Neural cell (in vitro differentiated cells): ENCODE data around the gene PNLIPRP2. TPM values are rescaled to one million over a fixed set of nuclear protein-coding genes. Genes with fewer than 3 reads are reported as not detected.

Source experiments
- H2AFZ ChIP-seq: fragments of 200-600, 300-800 bp; sonication (generic), shearing (Covaris generic); 2 replicates; pipeline ENCODE4 v1.6.0; 2014; ENCODE audit warnings: low read depth, mild to moderate bottlenecking, antibody characterized with exemption, low read length, moderate library complexity
- H3F3A ChIP-seq: fragments of 200-600 bp; shearing (Covaris generic); 2 replicates; pipeline ENCODE4 v1.6.1; 2016; ENCODE audit warnings: mild to moderate bottlenecking, moderate library complexity, mixed read lengths, antibody characterized with exemption, low read length; ENCODE audit not compliant: insufficient read depth, poor library complexity, severe bottlenecking
- H3K27ac ChIP-seq: fragments of 200-600, 300-800 bp; sonication (generic), shearing (Covaris generic); 2 replicates; pipeline ENCODE4 v1.5.1; 2014; ENCODE audit warnings: mild to moderate bottlenecking, low read length, moderate library complexity
- H3K27me3 ChIP-seq: fragments of 300-800, 200-600 bp; sonication (generic), shearing (Covaris generic); 2 replicates; pipeline ENCODE4 v1.6.0; 2014; ENCODE audit warnings: mild to moderate bottlenecking, low read depth, low read length, moderate library complexity; ENCODE audit not compliant: insufficient read depth
- H3K36me3 ChIP-seq: fragments of 300-800, 200-600 bp; sonication (generic), shearing (Covaris generic); 2 replicates; pipeline ENCODE4 v1.5.1; 2014; ENCODE audit warnings: mild to moderate bottlenecking, antibody characterized with exemption, low read length, moderate library complexity; ENCODE audit not compliant: insufficient read depth
- H3K4me2 ChIP-seq: fragments of 300-800, 200-600 bp; sonication (generic), shearing (Covaris generic); 2 replicates; pipeline ENCODE4 v1.6.0; 2014; ENCODE audit warnings: mild to moderate bottlenecking, low read length
- H3K4me3 ChIP-seq: fragments of 300-800, 200-600 bp; sonication (generic), shearing (Covaris generic); 2 replicates; pipeline ENCODE4 v1.5.1; 2014; ENCODE audit warnings: mild to moderate bottlenecking, low read length, moderate library complexity
- H3K79me2 ChIP-seq: fragments of 200-600 bp; shearing (Covaris generic); replicated peaks from 2 replicates; pipeline ENCODE4 v1.6.0; 2014; ENCODE audit warnings: mild to moderate bottlenecking, low read length, moderate library complexity; ENCODE audit not compliant: insufficient read depth
- H3K9ac ChIP-seq: fragments of 300-800, 200-600 bp; sonication (generic), shearing (Covaris generic); 2 replicates; pipeline ENCODE4 v1.6.1; 2016; ENCODE audit warnings: mild to moderate bottlenecking, low read length, mixed read lengths
- H3K9me2 ChIP-seq: fragments of 200-600 bp; shearing (Covaris generic); 2 replicates; pipeline ENCODE4 v1.6.1; 2016; ENCODE audit warnings: mild to moderate bottlenecking, low read length, mixed read lengths; ENCODE audit not compliant: insufficient read depth
- H3K9me3 ChIP-seq: fragments of 200-600, 300-800 bp; sonication (generic), shearing (Covaris generic); 2 replicates; pipeline ENCODE4 v1.6.1; 2016; ENCODE audit warnings: mild to moderate bottlenecking, mixed run types, low read length, moderate library complexity, mixed read lengths
- H4K20me1 ChIP-seq: fragments of 200-600 bp; shearing (Covaris generic); 2 replicates; pipeline ENCODE4 v1.6.1; 2016; ENCODE audit warnings: mild to moderate bottlenecking, mixed run types; ENCODE audit not compliant: insufficient read depth
- EZH2 ChIP-seq: fragments of 200-600, 300-800 bp; shearing (Covaris generic), sonication (generic); IDR thresholded peaks from 2 replicates; pipeline ENCODE4 v1.6.1; 2014; ENCODE audit warnings: antibody characterized with exemption, low read length, borderline replicate concordance, mild to moderate bottlenecking; ENCODE audit not compliant: insufficient read depth, poor library complexity, severe bottlenecking
- MXI1 ChIP-seq: fragments of 450-650 bp; conservative IDR thresholded peaks from 2 replicates; pipeline ENCODE4 v1.6.1; 2014; ENCODE audit warnings: antibody characterized with exemption, mild to moderate bottlenecking; ENCODE audit not compliant: poor library complexity, severe bottlenecking
- POLR2AphosphoS5 ChIP-seq: IDR thresholded peaks from 2 replicates; pipeline ENCODE4 v1.6.1; 2012
- RAD21 ChIP-seq: fragments of 450-650 bp; conservative IDR thresholded peaks from 2 replicates; pipeline ENCODE4 v1.6.1; 2014; ENCODE audit warnings: antibody characterized with exemption, mild to moderate bottlenecking, moderate library complexity
- SMC3 ChIP-seq: fragments of 450-650 bp; conservative IDR thresholded peaks from 2 replicates; pipeline ENCODE4 v1.6.1; 2014; ENCODE audit warnings: antibody characterized with exemption, mild to moderate bottlenecking, moderate library complexity; ENCODE audit not compliant: poor library complexity
- TAF1 ChIP-seq: IDR thresholded peaks from 2 replicates; pipeline ENCODE4 v1.6.1; 2012; ENCODE audit warnings: low read depth
- polyA plus RNA-seq: library from polyadenylated mRNA; depleted of rRNA; stranded (reverse); fragments of >200 nt; gene quantifications from 2 replicates; pipeline ENCODE4 v1.2.3, GENCODE V29; 2014
- TF ChIP-seq, protein P1 (sequence below): IDR thresholded peaks from 2 replicates; pipeline ENCODE4 v1.6.1; 2012; ENCODE audit warnings: borderline replicate concordance

PNLIPRP2 gene
- polyA plus RNA-seq, 1 donor from 2014 or later = not detected

DNA sequence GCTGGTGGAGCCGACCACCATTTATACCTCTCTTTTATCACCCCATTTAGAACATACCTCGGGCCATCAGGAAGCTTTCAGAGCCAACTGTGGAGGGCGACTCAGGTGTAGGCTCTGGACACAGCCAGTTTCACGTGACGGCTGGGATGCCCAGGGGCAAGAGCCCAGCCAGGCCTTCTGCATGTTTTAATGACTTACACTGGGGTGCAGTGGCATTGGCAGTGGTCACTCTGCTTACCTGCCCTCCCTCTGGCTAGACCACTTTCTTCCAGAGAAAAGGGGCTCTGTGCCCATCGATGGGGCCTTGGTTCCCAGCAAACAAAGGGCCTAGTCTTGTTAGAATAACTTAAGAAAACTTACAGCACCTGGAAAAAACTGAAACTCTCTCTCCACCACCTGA, 50.0 kb downstream of the PNLIPRP2 start:
- Histone ChIP-seq H3K9ac (no peak overlapping the region), H3K27me3 (peaks cover 16% of the 10 kb centered on the region), H3K36me3 (no peaks in the 10 kb centered on the region), H2AFZ (no peak overlapping the region), H3F3A (no peaks in the 10 kb centered on the region), H3K4me3 (no peak overlapping the region), H3K79me2 (no peaks in the 10 kb centered on the region), H3K9me2 (no peaks in the 10 kb centered on the region), H4K20me1 (no peaks in the 10 kb centered on the region), H3K4me2 (no peak overlapping the region), H3K9me3 (peaks cover 6% of the 10 kb centered on the region), H3K27ac (no peak overlapping the region)
- TF ChIP-seq MXI1 (no peak), POLR2AphosphoS5 (no peak)
- TF ChIP-seq, protein P1, sequence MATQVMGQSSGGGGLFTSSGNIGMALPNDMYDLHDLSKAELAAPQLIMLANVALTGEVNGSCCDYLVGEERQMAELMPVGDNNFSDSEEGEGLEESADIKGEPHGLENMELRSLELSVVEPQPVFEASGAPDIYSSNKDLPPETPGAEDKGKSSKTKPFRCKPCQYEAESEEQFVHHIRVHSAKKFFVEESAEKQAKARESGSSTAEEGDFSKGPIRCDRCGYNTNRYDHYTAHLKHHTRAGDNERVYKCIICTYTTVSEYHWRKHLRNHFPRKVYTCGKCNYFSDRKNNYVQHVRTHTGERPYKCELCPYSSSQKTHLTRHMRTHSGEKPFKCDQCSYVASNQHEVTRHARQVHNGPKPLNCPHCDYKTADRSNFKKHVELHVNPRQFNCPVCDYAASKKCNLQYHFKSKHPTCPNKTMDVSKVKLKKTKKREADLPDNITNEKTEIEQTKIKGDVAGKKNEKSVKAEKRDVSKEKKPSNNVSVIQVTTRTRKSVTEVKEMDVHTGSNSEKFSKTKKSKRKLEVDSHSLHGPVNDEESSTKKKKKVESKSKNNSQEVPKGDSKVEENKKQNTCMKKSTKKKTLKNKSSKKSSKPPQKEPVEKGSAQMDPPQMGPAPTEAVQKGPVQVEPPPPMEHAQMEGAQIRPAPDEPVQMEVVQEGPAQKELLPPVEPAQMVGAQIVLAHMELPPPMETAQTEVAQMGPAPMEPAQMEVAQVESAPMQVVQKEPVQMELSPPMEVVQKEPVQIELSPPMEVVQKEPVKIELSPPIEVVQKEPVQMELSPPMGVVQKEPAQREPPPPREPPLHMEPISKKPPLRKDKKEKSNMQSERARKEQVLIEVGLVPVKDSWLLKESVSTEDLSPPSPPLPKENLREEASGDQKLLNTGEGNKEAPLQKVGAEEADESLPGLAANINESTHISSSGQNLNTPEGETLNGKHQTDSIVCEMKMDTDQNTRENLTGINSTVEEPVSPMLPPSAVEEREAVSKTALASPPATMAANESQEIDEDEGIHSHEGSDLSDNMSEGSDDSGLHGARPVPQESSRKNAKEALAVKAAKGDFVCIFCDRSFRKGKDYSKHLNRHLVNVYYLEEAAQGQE = no peak

DNA sequence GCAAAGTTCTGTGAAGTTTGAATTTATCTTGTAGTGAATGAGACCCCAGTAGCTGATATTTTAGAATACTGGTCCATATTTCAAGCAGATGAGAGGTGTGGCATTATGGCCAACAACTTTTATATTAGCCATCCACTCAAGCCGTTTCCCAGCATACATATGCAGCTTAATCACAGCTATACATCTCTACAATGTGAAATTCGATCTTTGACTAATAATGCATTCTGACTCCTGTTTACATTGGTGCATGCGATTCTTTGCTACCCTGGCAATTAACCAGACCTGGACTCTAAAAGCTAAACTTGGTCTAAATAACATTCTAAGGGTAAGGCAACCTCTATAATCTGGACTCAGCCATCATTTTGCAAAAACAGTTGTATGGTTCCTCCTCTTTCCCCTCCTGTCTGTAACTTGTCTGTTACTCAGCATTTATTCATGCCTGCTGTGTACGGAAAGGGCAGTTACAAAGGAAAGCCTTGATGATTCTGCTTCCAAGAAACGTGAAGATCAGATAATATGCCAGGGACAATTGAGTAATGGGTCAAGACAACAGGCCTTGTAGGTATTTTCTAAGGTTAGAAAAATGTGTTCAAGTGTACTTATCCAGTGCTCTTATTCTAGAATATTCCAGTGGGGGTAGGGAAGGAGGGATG, 50.6 kb downstream of the PNLIPRP2 start:
- H3K4me3 ChIP-seq = no peak overlapping the region
- no peak overlapping the region for H3K4me2 ChIP-seq
- no peaks in the 10 kb centered on the region for H3K9me2 ChIP-seq
- H2AFZ ChIP-seq = no peak overlapping the region
- H4K20me1 ChIP-seq = no peaks in the 10 kb centered on the region
- peaks cover 16% of the 10 kb centered on the region for H3K27me3 ChIP-seq
- H3K27ac ChIP-seq = no peak overlapping the region
- H3K9ac ChIP-seq = no peak overlapping the region
- peaks cover 6% of the 10 kb centered on the region for H3K9me3 ChIP-seq
- H3K79me2 ChIP-seq = no peaks in the 10 kb centered on the region
- TF ChIP-seq MXI1 (no peak), SMC3 (no peak), EZH2 (no peak), TAF1 (no peak), RAD21 (no peak)
- TF ChIP-seq, protein P1 = no peak
- no peaks in the 10 kb centered on the region for H3K36me3 ChIP-seq
- no peaks in the 10 kb centered on the region for H3F3A ChIP-seq
